ENCODE results near the gene TRIP10. TPM values are rescaled to one million over a fixed set of nuclear protein-coding genes. Genes with fewer than 3 reads are reported as not detected.

TRIP10 gene
- total and polyA plus RNA-seq, 2 of the 13 experiments (the other 11 are each of a cell fraction or from before 2014, with no cell fraction given): 32.5 to 33.2 TPM

DNA sequence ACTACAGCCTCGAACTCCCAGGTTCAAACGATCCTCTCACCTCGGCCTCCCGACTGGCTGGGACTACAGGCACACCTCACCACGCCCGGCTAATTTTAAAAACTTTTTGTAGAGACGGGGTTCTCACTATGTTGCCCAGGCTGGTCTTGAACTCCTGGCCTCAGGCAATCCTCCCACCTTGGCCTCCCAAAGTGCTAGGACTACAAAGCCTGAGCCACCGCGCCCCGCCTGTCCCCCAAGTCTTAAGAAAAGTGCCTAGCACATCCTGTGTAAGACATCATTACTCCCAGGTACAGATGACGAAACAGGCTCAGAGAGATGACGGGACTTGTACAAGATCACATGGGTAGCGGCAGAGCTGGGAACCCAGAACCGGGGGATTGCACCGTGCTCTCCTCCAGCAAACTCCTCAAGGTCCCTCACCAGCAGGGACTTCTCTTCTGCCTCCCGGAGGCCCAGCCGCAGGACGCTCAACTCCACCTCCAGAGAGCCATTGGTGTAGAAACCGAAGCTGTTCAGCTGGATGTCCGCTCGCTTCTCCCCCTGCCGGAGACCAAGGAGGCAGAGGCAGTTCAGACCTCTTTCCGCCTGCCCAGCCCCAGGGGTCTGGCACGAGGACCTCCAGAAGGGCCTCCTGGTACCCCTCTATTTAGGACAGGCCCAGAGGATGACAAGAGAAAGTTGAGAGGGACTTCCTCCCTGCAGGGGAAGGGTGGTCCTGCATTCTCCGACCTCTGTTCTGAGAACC lies 3.1 kb upstream of the TRIP10 start:
- Histone ChIP-seq H3K4me3 (replicated peaks in 1 of 3; ENCODE audit: insufficient read depth in 1 of 3, low read depth in 2 of 3, low read length in 3 of 3) (peak overlapping the region; percentile 81 to 90 (median 87)), H3K9ac (ENCODE audit: insufficient read depth, low read depth, low read length) (peak overlapping the region; percentile 90), H3K9me3 (ENCODE audit: low read length) (no peaks in the 10 kb centered on the region), H3K4me2 (ENCODE audit: low read depth, low read length) (peak overlapping the region; percentile 87), H3K4me1 (ENCODE audit: insufficient read depth, low read length) (peaks cover 46% of the 10 kb centered on the region), H3K79me2 (ENCODE audit: insufficient read depth, low read length) (peaks cover 27% of the 10 kb centered on the region), H3K36me3 (replicated peaks in 1 of 2; ENCODE audit: control insufficient read depth in 1 of 2, insufficient read depth in 2 of 2, low read length in 2 of 2) (peaks cover 0 to 2% of the 10 kb centered on the region in 2 experiments; a peak in 2 of 5 replicates), H3K27ac (ENCODE audit: extremely low read length, insufficient read depth, low read length) (peak overlapping the region; percentile 89), H3K27me3 (ENCODE audit: control insufficient read depth in 1 of 2, insufficient read depth in 2 of 2, low read length in 2 of 2) (no peaks in the 10 kb centered on the region; a peak in 1 of 5 replicates), H2AFZ (ENCODE audit: low read length) (no peak overlapping the region), H4K20me1 (ENCODE audit: insufficient read depth, low read length) (peaks cover 5% of the 10 kb centered on the region; the same call in 1 of the 2 replicates)
- FAIRE-seq (peak; percentile 71), DNase-seq (ENCODE audit: low spot score) (peak; percentile 81), ATAC-seq (peak; percentile 47)
- 37% methylated on average over 15 of the region's 25 CpGs for WGBS (ENCODE audit: low lambda C conversion rate)
- intact Hi-C loops (cut with micrococcal nuclease; ENCODE audit: unreplicated experiment): loop anchor here (2.0 to 10.0 kb wide), 2 partner anchors 16 to 1138 kb away; partner anchors contain the start of genes C3 and PRR36
- POLR2A ChIA-PET: interaction anchor here (0.6 to 5.4 kb wide), 9 partner anchors 8 to 143 kb away, joined by 3 to 278 read pairs (median 4); partner anchors contain the start of gene C3
- CTCF ChIA-PET (ENCODE audit: low intra/inter-chr PET ratio, low total read pairs): interaction anchor here (3.1 to 3.4 kb wide), 2 partner anchors 33 to 127 kb away, joined by 17 to 31 read pairs; no protein-coding TSS in a partner anchor
- in situ Hi-C loops (cut with HindIII; ENCODE audit: extremely low pct_ligation_motif_present, low pct_unique_long_range_greater_than_20kb): loop anchor here (5.0 kb wide), 1 partner anchor 126 kb away; no protein-coding TSS in a partner anchor
- no TSS peak for BruUV-seq (replicated peaks)
- TF ChIP-seq ZBTB33 (CRISPR knock-in tag; IDR thresholded peaks at IDR 0.05): peak; percentile 30; the same call in 1 of the 2 replicates
- TF ChIP-seq ZNF614 (CRISPR knock-in tag; IDR thresholded peaks at IDR 0.05; ENCODE audit: borderline replicate concordance): 0 out of 2 replicates have a peak, but pooled peaks have one; percentile 31
- peak; percentile 30; the same call in 1 of the 2 replicates for TF ChIP-seq HOXA3 (CRISPR knock-in tag; IDR thresholded peaks at IDR 0.05)
- peak; percentile 41; the same call in 1 of the 2 replicates for TF ChIP-seq REPIN1 (CRISPR knock-in tag; IDR thresholded peaks at IDR 0.05; ENCODE audit: borderline replicate concordance, low read depth)
- TF ChIP-seq CAMTA2 (CRISPR knock-in tag; IDR thresholded peaks at IDR 0.05; ENCODE audit: borderline replicate concordance): no peak
- no peak for TF ChIP-seq ZNF275 (CRISPR knock-in tag; IDR thresholded peaks at IDR 0.05; ENCODE audit: borderline replicate concordance)
- peak; percentile 20; the same call in 1 of the 2 replicates for TF ChIP-seq CEBPG (CRISPR knock-in tag; IDR thresholded peaks at IDR 0.05)
- TF ChIP-seq SMAD3 (CRISPR knock-in tag; IDR thresholded peaks at IDR 0.05): 0 out of 2 replicates have a peak, but pooled peaks have one; percentile 21
- TF ChIP-seq LCORL (IDR thresholded peaks at IDR 0.05): no peak
- TF ChIP-seq LCORL (CRISPR knock-in tag; IDR thresholded peaks at IDR 0.05): 0 out of 2 replicates have a peak, but pooled peaks have one; percentile 20
- 0 out of 2 replicates have a peak, but pooled peaks have one; percentile 3 for TF ChIP-seq DMAP1 (CRISPR knock-in tag; IDR thresholded peaks at IDR 0.05)
- no peak for TF ChIP-seq HCFC1 (IDR thresholded peaks at IDR 0.05; ENCODE audit: low read depth, low read length)
- 0 out of 2 replicates have a peak, but pooled peaks have one; percentile 16 for TF ChIP-seq NR2F6 (IDR thresholded peaks at IDR 0.05)
- peak; percentile 24; the same call in 1 of the 2 replicates for TF ChIP-seq NR2F6 (CRISPR knock-in tag; IDR thresholded peaks at IDR 0.05)
- TF ChIP-seq FOXO4 (CRISPR knock-in tag; conservative IDR thresholded peaks at IDR 0.05): 0 out of 2 replicates have a peak, but pooled peaks have one; percentile 9
- 0 out of 2 replicates have a peak, but pooled peaks have one; percentile 42 for TF ChIP-seq ZNF44 (CRISPR knock-in tag; IDR thresholded peaks at IDR 0.05)
- TF ChIP-seq SALL1 (CRISPR knock-in tag; IDR thresholded peaks at IDR 0.05): peak; percentile 27; the same call in 1 of the 2 replicates
- TF ChIP-seq, protein P1, sequence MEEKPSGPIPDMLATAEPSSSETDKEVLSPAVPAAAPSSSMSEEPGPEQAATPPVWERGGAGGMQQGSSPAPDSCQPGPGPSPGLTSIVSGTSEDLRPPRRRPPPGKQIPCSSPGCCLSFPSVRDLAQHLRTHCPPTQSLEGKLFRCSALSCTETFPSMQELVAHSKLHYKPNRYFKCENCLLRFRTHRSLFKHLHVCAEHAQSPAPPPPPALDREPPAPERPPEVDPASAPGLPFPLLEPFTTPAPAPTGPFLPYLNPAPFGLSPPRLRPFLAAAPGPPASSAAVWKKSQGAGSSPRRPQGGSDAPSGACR (CRISPR knock-in tag; IDR thresholded peaks at IDR 0.05): peak; percentile 43; the same call in 1 of the 2 replicates

Measured in HepG2 (cell line).